ENCODE results near the gene PPP2R3B.

The PPP2R3B gene

DNA sequence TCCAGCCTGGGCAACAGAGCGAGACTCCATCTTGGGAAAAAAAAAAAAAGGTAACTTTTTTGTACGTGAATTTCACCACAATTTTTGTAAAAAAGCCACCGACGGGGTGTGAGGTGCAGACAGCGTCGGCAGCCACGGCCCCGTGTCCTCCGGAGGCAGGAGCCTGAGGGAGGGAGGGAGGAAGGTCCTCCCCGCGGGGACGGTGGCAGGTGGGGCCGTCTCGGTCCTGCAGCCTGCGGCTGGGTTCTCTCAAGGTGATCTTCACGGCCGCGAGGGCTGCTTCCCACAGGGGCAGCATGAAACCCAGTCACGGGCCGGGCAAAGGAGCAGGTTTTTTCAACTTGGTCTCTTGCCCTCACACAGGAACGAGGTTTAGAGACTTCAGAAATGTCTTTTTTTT is 91.6 kb downstream of the PPP2R3B start:
- no peak overlapping the region for H3K4ac ChIP-seq (ENCODE audit: low read depth in 1 of 2, low read length in 2 of 2)
- no peak overlapping the region for H3K4me3 ChIP-seq (ENCODE audit: insufficient read depth in 1 of 2, low read depth in 1 of 2, low read length in 2 of 2)
- no peak overlapping the region for H3K27ac ChIP-seq (ENCODE audit: low read length, poor library complexity, severe bottlenecking)
- H2BK12ac ChIP-seq (ENCODE audit: low read length in 2 of 2) = no peak overlapping the region
- DNase-seq = no peak
- peaks cover 33 to 76% of the 10 kb centered on the region in 2 experiments for H3K36me3 ChIP-seq (ENCODE audit: control insufficient read depth in 1 of 2, insufficient read depth in 2 of 2, low read depth in 1 of 2, low read length in 2 of 2)
- H3K9ac ChIP-seq (ENCODE audit: low read length) = no peak overlapping the region
- no peak overlapping the region for H2BK120ac ChIP-seq (ENCODE audit: low read depth, low read length)
- no peak overlapping the region for H2AFZ ChIP-seq (ENCODE audit: low read depth, low read length)
- H3K18ac ChIP-seq (ENCODE audit: low read depth in 1 of 2, low read length in 2 of 2) = no peak overlapping the region
- H2BK5ac ChIP-seq (ENCODE audit: low read depth, low read length, poor library complexity, severe bottlenecking) = no peak overlapping the region
- H2AK5ac ChIP-seq (ENCODE audit: low read length, severe bottlenecking) = no peak overlapping the region
- WGBS = 98% methylated on average over 21 of the region's 21 CpGs
- H4K8ac ChIP-seq (ENCODE audit: low read length) = no peak overlapping the region
- no peak overlapping the region for H3K4me2 ChIP-seq (ENCODE audit: low read length, poor library complexity, severe bottlenecking)
- H3K23ac ChIP-seq (ENCODE audit: low read length in 2 of 2) = no peak overlapping the region
- H3K27me3 ChIP-seq (ENCODE audit: control insufficient read depth in 1 of 2, insufficient read depth in 1 of 2, low read length in 2 of 2) = no peaks in the 10 kb centered on the region
- H2BK15ac ChIP-seq (ENCODE audit: low read depth, poor library complexity, severe bottlenecking) = no peak overlapping the region
- H3K9me3 ChIP-seq (ENCODE audit: control insufficient read depth, low read length) = no peaks in the 10 kb centered on the region
- H4K91ac ChIP-seq (ENCODE audit: low read length) = no peak overlapping the region
- H3K79me1 ChIP-seq (replicated peaks; ENCODE audit: low read length, poor library complexity, severe bottlenecking) = peaks cover 12% of the 10 kb centered on the region
- no peaks in the 10 kb centered on the region for H3K4me1 ChIP-seq (ENCODE audit: control insufficient read depth, insufficient read depth, low read depth, low read length)
- no peak overlapping the region for H3K14ac ChIP-seq (ENCODE audit: low read length in 2 of 2)

- no peak overlapping the region for H3K4me2 ChIP-seq (ENCODE audit: low read length, poor library complexity, severe bottlenecking)
- no peak overlapping the region for H3K18ac ChIP-seq (ENCODE audit: low read depth in 1 of 2, low read length in 2 of 2)
- no peak overlapping the region for H2BK5ac ChIP-seq (ENCODE audit: low read depth, low read length, poor library complexity, severe bottlenecking)
- no peaks in the 10 kb centered on the region for H3K27me3 ChIP-seq (ENCODE audit: control insufficient read depth in 1 of 2, insufficient read depth in 1 of 2, low read length in 2 of 2)
- H3K4me1 ChIP-seq (ENCODE audit: control insufficient read depth, insufficient read depth, low read depth, low read length) = no peaks in the 10 kb centered on the region
- H4K91ac ChIP-seq (ENCODE audit: low read length) = no peak overlapping the region
- H2AFZ ChIP-seq (ENCODE audit: low read depth, low read length) = no peak overlapping the region
- H4K8ac ChIP-seq (ENCODE audit: low read length) = no peak overlapping the region
- H2BK12ac ChIP-seq (ENCODE audit: low read length in 2 of 2) = no peak overlapping the region
- H3K27ac ChIP-seq (ENCODE audit: low read length, poor library complexity, severe bottlenecking) = no peak overlapping the region
- no peak overlapping the region for H3K4me3 ChIP-seq (ENCODE audit: insufficient read depth in 1 of 2, low read depth in 1 of 2, low read length in 2 of 2)
- H2BK15ac ChIP-seq (ENCODE audit: low read depth, poor library complexity, severe bottlenecking) = no peak overlapping the region
- no peak overlapping the region for H2AK5ac ChIP-seq (ENCODE audit: low read length, severe bottlenecking)
- DNase-seq = no peak
- no peaks in the 10 kb centered on the region for H3K9me3 ChIP-seq (ENCODE audit: control insufficient read depth, low read length)
- peaks cover 26 to 80% of the 10 kb centered on the region in 2 experiments for H3K36me3 ChIP-seq (ENCODE audit: control insufficient read depth in 1 of 2, insufficient read depth in 2 of 2, low read depth in 1 of 2, low read length in 2 of 2)
- H3K23ac ChIP-seq (ENCODE audit: low read length in 2 of 2) = no peak overlapping the region
- H3K79me1 ChIP-seq (replicated peaks; ENCODE audit: low read length, poor library complexity, severe bottlenecking) = peaks cover 19% of the 10 kb centered on the region
- H2BK120ac ChIP-seq (ENCODE audit: low read depth, low read length) = no peak overlapping the region
- 98% methylated on average over 47 of the region's 47 CpGs for WGBS
- H3K9ac ChIP-seq (ENCODE audit: low read length) = no peak overlapping the region
- H3K14ac ChIP-seq (ENCODE audit: low read length in 2 of 2) = no peak overlapping the region
- H3K4ac ChIP-seq (ENCODE audit: low read depth in 1 of 2, low read length in 2 of 2) = no peak overlapping the region
Observed at GRCh38 chrX:292900-293897, 93.5 kb downstream of the PPP2R3B start.

- H3K4me1 ChIP-seq (ENCODE audit: control insufficient read depth, insufficient read depth, low read depth, low read length) = no peaks in the 10 kb centered on the region
- no peak overlapping the region for H3K4me2 ChIP-seq (ENCODE audit: low read length, poor library complexity, severe bottlenecking)
- peaks cover 21% of the 10 kb centered on the region for H3K79me1 ChIP-seq (replicated peaks; ENCODE audit: low read length, poor library complexity, severe bottlenecking)
- no peaks in the 10 kb centered on the region for H3K9me3 ChIP-seq (ENCODE audit: control insufficient read depth, low read length)
- no peak for DNase-seq
- H2AK5ac ChIP-seq (ENCODE audit: low read length, severe bottlenecking) = no peak overlapping the region
- 96% methylated on average over 28 of the region's 29 CpGs for WGBS
- no peak overlapping the region for H2BK15ac ChIP-seq (ENCODE audit: low read depth, poor library complexity, severe bottlenecking)
- H3K4ac ChIP-seq (ENCODE audit: low read depth in 1 of 2, low read length in 2 of 2) = no peak overlapping the region
- H2BK5ac ChIP-seq (ENCODE audit: low read depth, low read length, poor library complexity, severe bottlenecking) = no peak overlapping the region
- H3K27me3 ChIP-seq (ENCODE audit: control insufficient read depth in 1 of 2, insufficient read depth in 1 of 2, low read length in 2 of 2) = no peaks in the 10 kb centered on the region
- no peak overlapping the region for H3K27ac ChIP-seq (ENCODE audit: low read length, poor library complexity, severe bottlenecking)
- H3K14ac ChIP-seq (ENCODE audit: low read length in 2 of 2) = no peak overlapping the region
- H3K18ac ChIP-seq (ENCODE audit: low read depth in 1 of 2, low read length in 2 of 2) = no peak overlapping the region
- H4K8ac ChIP-seq (ENCODE audit: low read length) = no peak overlapping the region
- H3K23ac ChIP-seq (ENCODE audit: low read length in 2 of 2) = no peak overlapping the region
- no peak overlapping the region for H3K9ac ChIP-seq (ENCODE audit: low read length)
- H3K4me3 ChIP-seq (ENCODE audit: insufficient read depth in 1 of 2, low read depth in 1 of 2, low read length in 2 of 2) = no peak overlapping the region
- H2AFZ ChIP-seq (ENCODE audit: low read depth, low read length) = no peak overlapping the region
- H2BK12ac ChIP-seq (ENCODE audit: low read length in 2 of 2) = no peak overlapping the region
- no peak overlapping the region for H4K91ac ChIP-seq (ENCODE audit: low read length)
- H3K36me3 ChIP-seq (ENCODE audit: control insufficient read depth in 1 of 2, insufficient read depth in 2 of 2, low read depth in 1 of 2, low read length in 2 of 2) = peaks cover 24 to 80% of the 10 kb centered on the region in 2 experiments
- no peak overlapping the region for H2BK120ac ChIP-seq (ENCODE audit: low read depth, low read length)
Observed at GRCh38 chrX:291411-291901, 95.3 kb downstream of the PPP2R3B start.

DNA sequence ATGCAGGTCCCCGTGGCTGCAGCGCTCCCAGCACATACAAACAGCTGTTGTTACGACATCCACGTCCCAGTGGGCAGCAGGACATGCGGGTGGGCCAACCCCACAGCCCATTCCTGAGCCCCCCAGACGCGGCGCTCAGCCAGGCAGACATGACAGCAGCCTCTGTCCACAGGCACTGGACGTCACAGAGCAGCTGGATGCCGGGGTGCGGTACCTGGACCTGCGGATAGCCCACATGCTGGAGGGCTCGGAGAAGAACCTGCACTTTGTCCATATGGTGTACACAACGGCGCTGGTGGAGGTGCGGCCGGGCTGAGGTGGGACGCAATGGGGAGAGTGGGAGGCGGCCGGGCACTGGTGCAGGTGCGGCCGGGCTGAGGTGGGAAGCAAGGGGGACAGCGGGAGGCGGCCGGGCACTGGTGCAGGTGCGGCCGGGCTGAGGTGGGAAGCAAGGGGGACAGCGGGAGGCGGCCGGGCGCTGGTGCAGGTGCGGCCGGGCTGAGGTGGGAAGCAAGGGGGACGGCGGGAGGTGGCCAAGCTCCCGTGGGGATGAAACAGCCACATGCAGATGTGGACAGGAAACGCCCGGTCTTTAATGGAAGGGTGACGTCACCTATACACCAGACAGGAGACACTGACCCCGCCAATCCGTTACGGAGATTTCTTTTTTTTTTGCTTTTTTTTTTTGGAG is 96.1 kb downstream of the PPP2R3B start:
- no peak overlapping the region for H2AK5ac ChIP-seq (ENCODE audit: low read length, severe bottlenecking)
- no peaks in the 10 kb centered on the region for H3K9me3 ChIP-seq (ENCODE audit: control insufficient read depth, low read length)
- H3K4me2 ChIP-seq (ENCODE audit: low read length, poor library complexity, severe bottlenecking) = no peak overlapping the region
- H4K91ac ChIP-seq (ENCODE audit: low read length) = no peak overlapping the region
- no peak for DNase-seq
- H3K79me1 ChIP-seq (replicated peaks; ENCODE audit: low read length, poor library complexity, severe bottlenecking) = peaks cover 22% of the 10 kb centered on the region
- no peak overlapping the region for H2BK15ac ChIP-seq (ENCODE audit: low read depth, poor library complexity, severe bottlenecking)
- WGBS = 98% methylated on average over 42 of the region's 42 CpGs
- H3K9ac ChIP-seq (ENCODE audit: low read length) = no peak overlapping the region
- no peaks in the 10 kb centered on the region for H3K27me3 ChIP-seq (ENCODE audit: control insufficient read depth in 1 of 2, insufficient read depth in 1 of 2, low read length in 2 of 2)
- H3K4me3 ChIP-seq (ENCODE audit: insufficient read depth in 1 of 2, low read depth in 1 of 2, low read length in 2 of 2) = no peak overlapping the region
- H4K8ac ChIP-seq (ENCODE audit: low read length) = no peak overlapping the region
- H3K14ac ChIP-seq (ENCODE audit: low read length in 2 of 2) = no peak overlapping the region
- no peaks in the 10 kb centered on the region for H3K4me1 ChIP-seq (ENCODE audit: control insufficient read depth, insufficient read depth, low read depth, low read length)
- no peak overlapping the region for H2BK5ac ChIP-seq (ENCODE audit: low read depth, low read length, poor library complexity, severe bottlenecking)
- H3K18ac ChIP-seq (ENCODE audit: low read depth in 1 of 2, low read length in 2 of 2) = no peak overlapping the region
- no peak overlapping the region for H3K23ac ChIP-seq (ENCODE audit: low read length in 2 of 2)
- H3K4ac ChIP-seq (ENCODE audit: low read depth in 1 of 2, low read length in 2 of 2) = no peak overlapping the region
- no peak overlapping the region for H2AFZ ChIP-seq (ENCODE audit: low read depth, low read length)
- H2BK120ac ChIP-seq (ENCODE audit: low read depth, low read length) = no peak overlapping the region
- no peak overlapping the region for H2BK12ac ChIP-seq (ENCODE audit: low read length in 2 of 2)
- no peak overlapping the region for H3K27ac ChIP-seq (ENCODE audit: low read length, poor library complexity, severe bottlenecking)
- peaks cover 23 to 80% of the 10 kb centered on the region in 2 experiments for H3K36me3 ChIP-seq (ENCODE audit: control insufficient read depth in 1 of 2, insufficient read depth in 2 of 2, low read depth in 1 of 2, low read length in 2 of 2)

All from mesenchymal stem cell (in vitro differentiated cells and primary cell).